Measurements from ENCODE around the gene GABBR2. TPM values are rescaled to one million over a fixed set of nuclear protein-coding genes. Genes with fewer than 3 reads are reported as not detected.

GABBR2 gene
- total and polyA plus RNA-seq, 9 of the 15 experiments (the other 6 are each of a cell fraction or from before 2014, with no cell fraction given), result 0.15 to 1.9 (median 0.32) TPM

GRCh38 chr9:98316445-98317133, 392.1 kb downstream of the GABBR2 start (continued):
- TF ChIP-seq HMGXB4 (CRISPR knock-in tag; IDR thresholded peaks at IDR 0.05) (no peak), E2F3 (CRISPR knock-in tag; IDR thresholded peaks at IDR 0.05) (no peak), RBM14 (IDR thresholded peaks at IDR 0.05; ENCODE audit: borderline replicate concordance, insufficient read depth, low read depth, low read length) (no peak), PRDM10 (IDR thresholded peaks at IDR 0.05; ENCODE audit: partially characterized antibody) (no peak), MTA3 (IDR thresholded peaks at IDR 0.05; ENCODE audit: borderline replicate concordance) (no peak), ZBTB7A (IDR thresholded peaks at IDR 0.05; ENCODE audit: borderline replicate concordance, control insufficient read depth, low read depth, low read length) (no peak), CBFA2T2 (conservative IDR thresholded peaks at IDR 0.05) (no peak; the same call in 1 of the 2 replicates), POLR2H (tag; IDR thresholded peaks at IDR 0.05; ENCODE audit: low read depth) (no peak), PHF21A (IDR thresholded peaks at IDR 0.05; ENCODE audit: borderline replicate concordance, low read depth) (no peak), TFAP4 (CRISPR knock-in tag; IDR thresholded peaks at IDR 0.05; ENCODE audit: borderline replicate concordance) (no peak), MNT (conservative IDR thresholded peaks at IDR 0.05) (0 out of 4 replicates have a peak, but pooled peaks of 1 of the 2 experiments have one; percentile 31), ZNF512 (tag; IDR thresholded peaks at IDR 0.05) (no peak), ZNF583 (CRISPR knock-in tag; IDR thresholded peaks at IDR 0.05) (no peak), KDM1A (IDR thresholded peaks at IDR 0.05) (0 out of 4 replicates have a peak, but pooled peaks have one; percentile 24 to 33), NCOA6 (IDR thresholded peaks at IDR 0.05) (no peak), ETV1 (tag; conservative IDR thresholded peaks at IDR 0.05; ENCODE audit: low read depth) (no peak), SOX6 (IDR thresholded peaks at IDR 0.05) (peak; percentile 35; the same call in 1 of the 2 replicates)

All from K562 (cell line).